Trophoblast cell (in vitro differentiated cells and primary cell): ENCODE results near the gene AKR1B15.
"Not testable (repeated sequence)": the region's sequence is repeated elsewhere in the genome, so short reads cannot be mapped to it uniquely, and the experiment has no call there.

Experiments
- DNase-seq, 2 donors: peaks; one replicate each; pipeline ENCODE4 v3.0.0-alpha.2; 2016
- H2AFZ ChIP-seq: 2 replicates; pipeline ENCODE4 v1.6.1; 2013; ENCODE audit warnings: low read length, moderate library complexity, mild to moderate bottlenecking; ENCODE audit not compliant: insufficient read depth, poor library complexity
- H2AK5ac ChIP-seq: 2 replicates; pipeline ENCODE4 v1.6.1; 2013; ENCODE audit warnings: mild to moderate bottlenecking, low read length
- H2BK120ac ChIP-seq: 2 replicates; pipeline ENCODE4 v1.6.1; 2013; ENCODE audit warnings: low read length, mild to moderate bottlenecking, moderate library complexity; ENCODE audit not compliant: insufficient read depth, poor library complexity
- H2BK12ac ChIP-seq: 2 replicates; pipeline ENCODE4 v1.6.1; 2013; ENCODE audit warnings: mild to moderate bottlenecking, low read length, moderate library complexity
- H2BK5ac ChIP-seq: 2 replicates; pipeline ENCODE4 v1.6.1; 2013; ENCODE audit warnings: low read length, low read depth, moderate library complexity, mild to moderate bottlenecking; ENCODE audit not compliant: poor library complexity
- H3K14ac ChIP-seq: 2 replicates; pipeline ENCODE4 v1.6.1; 2013; ENCODE audit warnings: mild to moderate bottlenecking, low read length
- H3K18ac ChIP-seq: 2 replicates; pipeline ENCODE4 v1.6.1; 2013; ENCODE audit warnings: mild to moderate bottlenecking, low read length
- H3K23ac ChIP-seq: 2 replicates; pipeline ENCODE4 v1.6.1; 2013; ENCODE audit warnings: low read length
- H3K27ac ChIP-seq: 2 replicates; pipeline ENCODE4 v1.5.1; 2013; ENCODE audit warnings: low read depth, mild to moderate bottlenecking, inconsistent platforms, low read length, moderate library complexity
- H3K27me3 ChIP-seq: 2 replicates; pipeline ENCODE4 v1.6.1; 2013; ENCODE audit warnings: inconsistent platforms, mild to moderate bottlenecking, low read length, moderate library complexity; ENCODE audit not compliant: insufficient read depth
- H3K36me3 ChIP-seq, 2 experiments: 1 replicate in 1 of 2; 2 replicates in 1 of 2; pipeline ENCODE4 v1.6.1; 2013; ENCODE audit warnings: low read length in 2 of 2, mild to moderate bottlenecking in 2 of 2, moderate library complexity in 1 of 2; ENCODE audit not compliant: insufficient read depth in 2 of 2, control insufficient read depth in 1 of 2
- H3K4ac ChIP-seq: 2 replicates; pipeline ENCODE4 v1.6.1; 2013; ENCODE audit warnings: low read depth, mild to moderate bottlenecking, low read length, moderate library complexity
- H3K4me1 ChIP-seq, 2 experiments: 1 replicate in 1 of 2; 2 replicates in 1 of 2; pipeline ENCODE4 v1.6.1; 2013; ENCODE audit warnings: low read length in 2 of 2, mild to moderate bottlenecking in 2 of 2, moderate library complexity in 1 of 2; ENCODE audit not compliant: insufficient read depth in 2 of 2, control insufficient read depth in 1 of 2
- H3K4me2 ChIP-seq: 2 replicates; pipeline ENCODE4 v1.6.1; 2013; ENCODE audit warnings: inconsistent platforms, mild to moderate bottlenecking, low read length, moderate library complexity
- H3K4me3 ChIP-seq: 2 replicates; pipeline ENCODE4 v1.5.1; 2013; ENCODE audit warnings: mild to moderate bottlenecking, low read depth, low read length, inconsistent platforms
- H3K79me1 ChIP-seq: one replicate; pipeline ENCODE4 v1.6.1; 2013; ENCODE audit warnings: low read length
- H3K79me2 ChIP-seq: 2 replicates; pipeline ENCODE4 v1.6.1; 2013; ENCODE audit warnings: low read length, mild to moderate bottlenecking; ENCODE audit not compliant: control insufficient read depth, insufficient read depth, poor library complexity
- H3K9ac ChIP-seq: 2 replicates; pipeline ENCODE4 v1.6.1; 2013; ENCODE audit warnings: mild to moderate bottlenecking, low read length
- H3K9me3 ChIP-seq: 2 replicates; pipeline ENCODE4 v1.6.1; 2013; ENCODE audit warnings: low read depth, mild to moderate bottlenecking, control low read depth, inconsistent platforms, low read length; ENCODE audit not compliant: insufficient read depth
- H4K12ac ChIP-seq: 2 replicates; pipeline ENCODE4 v1.6.1; 2013; ENCODE audit warnings: low read depth, mild to moderate bottlenecking, low read length, moderate library complexity
- H4K8ac ChIP-seq: 2 replicates; pipeline ENCODE4 v1.6.1; 2013; ENCODE audit warnings: low read depth, mild to moderate bottlenecking, low read length, moderate library complexity
- H4K91ac ChIP-seq: one replicate; pipeline ENCODE4 v1.6.1; 2013; ENCODE audit warnings: low read depth, mild to moderate bottlenecking, low read length, moderate library complexity
- WGBS: extraction: QIAGEN DNeasy Blood & Tissue Kit; methylation state at CpG from one replicate; pipeline ENCODE4 v1.1.7; 2013; ENCODE audit warnings: missing lambda C conversion rate; ENCODE audit not compliant: insufficient read length, insufficient coverage; ENCODE audit errors: extremely low coverage; 5-methylcytosine and 5-hydroxymethylcytosine counted together

Gene AKR1B15

DNA sequence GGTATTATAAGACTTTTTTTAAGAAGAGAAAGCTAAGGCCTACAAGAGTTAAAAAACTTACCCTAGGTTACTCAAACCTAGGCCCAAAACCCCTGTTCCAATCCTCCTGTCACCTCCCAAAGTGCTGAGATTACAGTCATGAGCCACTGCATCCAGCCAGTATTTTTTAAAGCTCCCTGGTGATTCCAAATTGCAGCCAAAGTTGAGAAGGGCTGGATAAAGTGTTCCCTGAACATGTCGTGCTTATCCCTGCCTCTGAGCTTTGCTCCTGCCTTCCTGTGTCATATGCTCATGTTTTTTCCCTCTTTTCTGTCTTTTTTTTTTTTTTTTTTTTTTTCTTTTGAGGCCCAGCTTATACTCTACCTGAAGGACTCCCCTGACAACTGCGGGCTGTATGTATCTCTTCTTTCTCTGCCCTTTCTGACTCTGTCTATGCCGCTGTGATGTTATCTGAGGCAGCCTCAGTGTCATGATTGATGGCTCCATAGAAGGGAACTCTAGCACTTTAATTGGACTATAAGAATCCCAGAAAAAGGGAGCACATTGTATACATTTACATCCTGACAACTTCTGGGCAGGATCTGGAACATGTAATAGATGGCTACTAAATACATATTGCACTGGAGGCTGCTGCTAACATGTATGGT lies 13.5 kb upstream of the AKR1B15 start:
- Histone ChIP-seq H3K23ac (no peak overlapping the region), H3K36me3 (no peaks in the 10 kb centered on the region), H3K4me3 (no peak overlapping the region), H3K4me1 (no peaks in the 10 kb centered on the region), H3K4me2 (no peak overlapping the region), H3K9me3 (no peaks in the 10 kb centered on the region), H3K27me3 (no peaks in the 10 kb centered on the region), H4K12ac (no peak overlapping the region), H3K27ac (no peak overlapping the region), H3K79me1 (no peaks in the 10 kb centered on the region), H3K4ac (no peak overlapping the region), H2BK120ac (no peak overlapping the region), H2AK5ac (no peak overlapping the region), H2BK5ac (no peak overlapping the region), H4K8ac (no peak overlapping the region), H2BK12ac (no peak overlapping the region), H4K91ac (no peak overlapping the region), H3K14ac (no peak overlapping the region), H3K9ac (no peak overlapping the region), H3K18ac (no peak overlapping the region), H2AFZ (no peak overlapping the region), H3K79me2 (no peaks in the 10 kb centered on the region)
- DNase-seq, result no peak
- no CpG with 5 or more reads among the region's 3 CpGs for WGBS

DNA sequence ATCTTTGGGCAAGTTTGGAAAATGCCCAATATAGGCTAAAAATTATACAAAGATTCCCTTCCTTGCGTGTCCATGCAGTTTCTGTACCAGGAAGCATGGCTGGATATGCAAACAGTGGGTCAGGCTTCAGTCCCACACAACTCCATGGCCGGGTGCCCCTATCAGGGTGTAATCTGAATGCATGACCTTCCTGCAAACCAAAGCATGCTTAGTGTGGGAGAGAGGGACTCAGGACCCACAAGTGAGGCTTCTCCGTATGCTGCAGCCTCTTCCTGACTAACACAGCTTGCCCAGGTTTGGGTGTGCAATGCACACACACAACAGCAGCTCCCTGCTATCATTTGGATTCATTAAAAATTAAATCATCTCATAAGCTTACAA lies 13.0 kb upstream of the AKR1B15 start:
- WGBS, result no CpG with 5 or more reads among the region's 3 CpGs
- Histone ChIP-seq H3K79me1 (no peaks in the 10 kb centered on the region), H2BK5ac (no peak overlapping the region)

DNA sequence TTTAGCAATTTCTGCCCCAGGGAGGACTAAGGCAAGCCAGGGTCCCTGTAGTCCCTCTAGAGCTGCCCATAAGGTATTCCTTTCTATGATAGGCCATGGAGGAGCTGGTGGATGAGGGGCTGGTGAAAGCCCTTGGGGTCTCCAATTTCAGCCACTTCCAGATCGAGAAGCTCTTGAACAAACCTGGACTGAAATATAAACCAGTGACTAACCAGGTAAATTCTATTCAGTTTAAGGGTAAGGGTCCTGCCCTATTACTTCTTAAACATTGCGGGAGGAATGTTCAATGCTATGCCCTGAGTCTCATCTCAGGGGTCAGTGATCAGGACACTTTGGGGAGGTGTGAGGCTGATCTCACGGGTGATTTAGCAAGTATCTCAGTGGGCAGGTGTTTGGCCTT lies 12.4 kb upstream of the AKR1B15 start:
- not testable (repeated sequence) for H3K27ac ChIP-seq, H3K14ac ChIP-seq, H2AK5ac ChIP-seq, H2BK5ac ChIP-seq, H2AFZ ChIP-seq, H3K18ac ChIP-seq, H4K8ac ChIP-seq, H3K4me3 ChIP-seq, H2BK12ac ChIP-seq, H3K27me3 ChIP-seq, H3K9me3 ChIP-seq, H3K23ac ChIP-seq, H4K91ac ChIP-seq, H3K4me1 ChIP-seq, H3K9ac ChIP-seq, H4K12ac ChIP-seq, H3K36me3 ChIP-seq, H3K4ac ChIP-seq, DNase-seq, H3K4me2 ChIP-seq, H2BK120ac ChIP-seq, H3K79me2 ChIP-seq, H3K79me1 ChIP-seq
- no CpG with 5 or more reads among the region's 3 CpGs for WGBS

More for the DNA sequence above, 13.0 kb upstream of the AKR1B15 start:
- H2AFZ ChIP-seq, result no peak overlapping the region
- no peak overlapping the region for H2BK120ac ChIP-seq
- H3K79me2 ChIP-seq, result no peaks in the 10 kb centered on the region
- no peak overlapping the region for H3K27ac ChIP-seq
- H3K23ac ChIP-seq, result no peak overlapping the region
- H3K27me3 ChIP-seq, result no peaks in the 10 kb centered on the region
- DNase-seq, result no peak
- no peak overlapping the region for H3K4me2 ChIP-seq
- H3K14ac ChIP-seq, result no peak overlapping the region
- H3K9me3 ChIP-seq, result no peaks in the 10 kb centered on the region
- H4K91ac ChIP-seq, result no peak overlapping the region
- H3K4me3 ChIP-seq, result no peak overlapping the region
- no peaks in the 10 kb centered on the region for H3K36me3 ChIP-seq
- H3K4ac ChIP-seq, result no peak overlapping the region
- no peak overlapping the region for H2BK12ac ChIP-seq
- no peak overlapping the region for H4K8ac ChIP-seq
- H3K18ac ChIP-seq, result no peak overlapping the region
- no peak overlapping the region for H3K9ac ChIP-seq
- no peak overlapping the region for H4K12ac ChIP-seq
- no peaks in the 10 kb centered on the region for H3K4me1 ChIP-seq
- H2AK5ac ChIP-seq, result no peak overlapping the region

DNA sequence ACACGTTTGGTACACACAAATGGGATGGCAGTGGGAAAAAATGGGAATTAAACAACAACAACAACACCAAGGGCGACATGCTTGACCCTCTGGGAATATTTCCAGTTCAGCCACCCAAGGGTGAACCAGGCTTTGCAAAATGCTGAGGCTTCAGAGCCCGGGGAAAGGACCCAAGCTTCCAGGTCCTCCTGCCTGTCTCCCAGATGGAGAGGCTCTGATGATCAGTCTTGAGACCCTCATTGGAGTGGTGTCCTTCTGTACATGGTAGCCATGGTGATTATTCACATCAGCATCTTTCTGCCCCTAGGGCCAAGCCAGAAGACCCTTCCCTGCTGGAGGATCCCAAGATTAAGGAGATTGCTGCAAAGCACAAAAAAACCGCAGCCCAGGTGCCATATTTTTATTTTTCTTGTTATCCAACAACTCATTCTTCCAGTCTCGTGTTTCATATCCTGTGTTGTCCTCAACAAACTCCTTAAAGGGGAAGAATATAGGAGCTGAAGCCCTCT lies 11.6 kb upstream of the AKR1B15 start:
- not testable (repeated sequence) for H3K14ac ChIP-seq, H3K79me1 ChIP-seq, H3K9ac ChIP-seq, DNase-seq, H3K4me2 ChIP-seq, H4K91ac ChIP-seq, H2AK5ac ChIP-seq, H3K18ac ChIP-seq, H4K12ac ChIP-seq, H3K23ac ChIP-seq, H3K27ac ChIP-seq, H3K79me2 ChIP-seq, H2AFZ ChIP-seq, H2BK5ac ChIP-seq, H4K8ac ChIP-seq, H2BK120ac ChIP-seq, H3K4me1 ChIP-seq, H3K4me3 ChIP-seq, H2BK12ac ChIP-seq, H3K27me3 ChIP-seq, H3K4ac ChIP-seq, H3K36me3 ChIP-seq, H3K9me3 ChIP-seq
- WGBS, result no CpG with 5 or more reads among the region's 5 CpGs
